Measurements from ENCODE around the gene GALNT15. TPM values are rescaled to one million over a fixed set of nuclear protein-coding genes. Genes with fewer than 3 reads are reported as not detected.

The GALNT15 gene
- total RNA-seq, 1 donor, result under 0.01 TPM

GRCh38 chr3:16249886-16250285, 75.4 kb downstream of the GALNT15 start:
- no peak for DNase-seq (ENCODE audit: low read depth in 2 of 3, low spot score in 2 of 3)

DNA sequence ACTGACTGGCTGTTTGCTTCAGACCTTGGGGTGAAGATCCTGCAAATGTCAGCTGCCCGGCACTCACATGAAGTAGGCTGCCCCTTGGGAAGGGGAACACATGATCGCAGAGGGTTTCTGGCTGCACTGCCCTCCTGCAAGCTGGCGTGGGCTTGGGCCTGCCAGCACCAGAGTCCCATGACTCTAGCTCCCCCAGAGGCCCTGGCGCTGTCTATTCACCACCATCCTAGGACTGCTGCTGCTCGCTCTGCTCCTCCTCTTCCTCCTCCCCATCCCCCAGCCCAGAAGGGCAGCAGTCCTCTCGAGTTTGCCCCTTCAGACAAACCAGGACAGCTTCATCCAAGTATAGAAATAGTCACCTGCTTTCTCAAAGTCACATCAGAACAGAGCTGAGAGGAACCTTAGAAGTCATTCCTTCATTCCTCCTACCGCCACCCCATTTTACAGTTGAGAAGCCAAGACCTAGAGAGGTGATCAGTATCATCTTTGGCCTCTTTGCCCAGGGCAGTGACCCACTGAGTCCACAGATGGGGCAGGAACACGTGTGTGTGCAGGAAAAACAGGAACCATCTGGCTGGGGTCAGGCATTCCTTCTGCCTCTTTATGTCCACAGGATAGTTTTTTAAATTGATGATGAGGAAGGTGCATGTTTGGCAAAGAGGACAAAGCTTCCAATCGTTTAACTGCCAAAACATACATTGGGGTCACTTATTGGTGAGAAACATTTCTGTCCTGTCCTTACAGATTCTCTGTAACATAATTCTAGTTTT, 77.0 kb downstream of the GALNT15 start:
- DNase-seq (ENCODE audit: low read depth in 2 of 3, low spot score in 2 of 3), result no peak

DNA sequence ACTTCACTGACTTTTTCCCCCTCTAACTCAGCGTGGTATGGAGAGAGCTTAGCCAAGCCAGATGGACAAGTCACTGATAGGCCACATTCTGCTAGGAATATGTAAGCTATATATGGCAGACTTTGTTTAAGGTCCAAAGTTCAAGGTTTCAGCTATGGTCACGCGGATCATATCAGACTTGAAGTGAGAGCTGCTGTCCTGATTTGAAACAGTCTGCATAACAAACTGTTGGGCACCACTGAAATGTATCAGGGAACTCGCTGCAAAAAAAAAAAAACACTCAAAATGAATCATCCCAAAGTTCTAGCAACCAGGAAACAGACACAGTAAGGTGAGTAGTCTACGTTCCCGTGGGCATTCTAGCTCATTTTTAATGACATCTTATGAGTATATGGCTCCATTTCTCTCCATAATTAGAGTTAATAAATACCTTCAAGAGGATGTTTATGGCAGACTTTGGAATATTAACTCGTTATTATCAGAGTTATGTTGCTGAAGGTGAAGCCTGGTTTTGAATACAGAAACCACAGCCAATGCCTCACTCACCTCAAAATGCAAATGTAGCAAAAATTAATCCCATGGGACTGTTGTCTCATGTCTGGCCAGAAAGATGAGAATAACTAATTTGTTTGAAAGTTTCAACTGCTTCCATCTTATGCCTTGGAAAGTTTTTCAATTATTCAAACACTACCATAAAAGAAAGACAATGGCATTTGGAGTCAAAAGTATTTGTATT, 77.9 kb downstream of the GALNT15 start:
- DNase-seq (ENCODE audit: low read depth in 2 of 3, low spot score in 2 of 3), result no peak

GRCh38 chr3:16252988-16253387, 78.5 kb downstream of the GALNT15 start:
- no peak for DNase-seq (ENCODE audit: low read depth in 2 of 3, low spot score in 2 of 3)

DNA sequence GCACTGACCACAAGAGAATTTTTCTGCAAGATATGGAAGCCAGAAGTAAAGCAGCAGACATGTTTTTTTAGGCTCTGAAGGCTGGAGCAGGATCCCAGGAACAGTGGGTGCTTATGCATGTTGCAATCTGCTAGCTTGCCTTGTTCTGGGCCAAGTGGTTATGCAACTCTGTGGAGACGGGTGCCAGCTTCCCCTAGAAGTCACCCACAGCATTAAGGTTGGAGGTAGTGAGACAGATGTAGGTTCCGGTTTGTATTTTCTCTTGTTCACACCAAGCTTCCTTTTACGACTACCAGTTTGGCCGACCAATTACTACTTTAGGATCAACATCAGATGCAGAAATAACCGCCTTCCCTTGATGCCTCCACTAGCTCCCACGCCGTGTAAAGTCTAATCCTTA, 79.1 kb downstream of the GALNT15 start:
- no peak for DNase-seq (ENCODE audit: low read depth in 2 of 3, low spot score in 2 of 3)

- no peak for DNase-seq (ENCODE audit: low read depth in 2 of 3, low spot score in 2 of 3)
These were observed 80.4 kb downstream of the GALNT15 start for GRCh38 chr3:16254916-16255315.

GRCh38 chr3:16255326-16255725, 80.8 kb downstream of the GALNT15 start:
- DNase-seq (ENCODE audit: low read depth in 2 of 3, low spot score in 2 of 3), result no peak

- DNase-seq (ENCODE audit: low read depth in 2 of 3, low spot score in 2 of 3), result no peak
These were observed 81.2 kb downstream of the GALNT15 start for GRCh38 chr3:16255726-16256125.

GRCh38 chr3:16257309-16257708, 82.8 kb downstream of the GALNT15 start:
- no peak for DNase-seq (ENCODE audit: low read depth in 2 of 3, low spot score in 2 of 3)

DNA sequence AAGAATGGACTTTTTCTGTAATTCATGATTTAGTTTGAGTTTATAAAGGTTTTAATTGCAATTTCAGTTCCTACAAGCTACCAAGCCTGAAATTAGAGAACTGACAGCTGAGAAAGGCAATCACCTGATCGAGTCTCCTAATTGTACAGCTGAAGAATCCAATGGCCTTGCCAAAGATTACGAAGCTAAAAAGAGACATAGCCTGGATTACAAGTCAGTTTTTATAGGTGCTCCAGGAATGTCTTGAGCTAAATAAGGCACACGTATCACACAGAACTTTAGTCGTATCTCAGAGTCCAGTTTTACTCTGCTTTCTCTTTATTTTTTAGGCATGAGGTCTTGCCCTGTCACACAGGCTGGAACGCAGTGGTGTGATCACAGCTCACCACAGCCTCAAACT, 83.7 kb downstream of the GALNT15 start:
- DNase-seq (ENCODE audit: low read depth in 2 of 3, low spot score in 2 of 3), result no peak

GRCh38 chr3:16258866-16259265, 84.4 kb downstream of the GALNT15 start:
- DNase-seq (ENCODE audit: low read depth in 2 of 3, low spot score in 2 of 3), result no peak

DNA sequence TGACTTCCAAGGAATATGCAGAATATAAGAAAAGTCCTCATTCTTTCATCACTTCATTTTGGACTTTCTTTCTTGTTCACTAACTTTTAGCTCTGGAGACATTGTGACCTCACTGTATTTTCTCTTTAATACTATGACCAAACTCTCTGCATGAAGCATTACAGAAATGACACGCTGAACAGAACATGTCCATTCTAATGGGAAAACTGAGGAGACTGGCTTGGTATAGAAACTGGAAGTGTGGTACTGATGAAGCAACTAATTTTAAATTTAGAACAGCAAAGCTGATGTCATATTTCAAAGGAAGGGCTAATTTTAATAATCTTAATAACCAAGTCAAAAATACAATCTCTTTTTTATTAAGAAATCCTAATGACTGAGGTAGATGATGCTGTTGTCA, 85.6 kb downstream of the GALNT15 start:
- DNase-seq (ENCODE audit: low read depth in 2 of 3, low spot score in 2 of 3), result no peak

- DNase-seq (ENCODE audit: low read depth in 2 of 3, low spot score in 2 of 3), result no peak
These were observed 87.7 kb downstream of the GALNT15 start for GRCh38 chr3:16262174-16262573.

- no peak for DNase-seq (ENCODE audit: low read depth in 2 of 3, low spot score in 2 of 3)
These were observed 89.8 kb downstream of the GALNT15 start for GRCh38 chr3:16264174-16264707.

- DNase-seq (ENCODE audit: low read depth in 2 of 3, low spot score in 2 of 3), result peak; percentile 98 to 100 (median 100)
These were observed 90.4 kb downstream of the GALNT15 start, which contains the start of the genes DPH3 and OXNAD1 for GRCh38 chr3:16264708-16265454. Gene DPH3 (minus strand): TSS chr3:16264943. CDS start chr3:16264876, 67 bp downstream. Gene OXNAD1 (plus strand): TSS chr3:16265212. CDS start chr3:16270953, 5,741 bp downstream.

- no peak for DNase-seq (ENCODE audit: low read depth in 2 of 3, low spot score in 2 of 3)
These were observed 90.9 kb downstream of the GALNT15 start for GRCh38 chr3:16265455-16265786.

- DNase-seq (ENCODE audit: low read depth in 2 of 3, low spot score in 2 of 3), result no peak
These were observed 92.2 kb downstream of the GALNT15 start for GRCh38 chr3:16266714-16267113.

GRCh38 chr3:16270855-16271254, 96.4 kb downstream of the GALNT15 start:
- no peak for DNase-seq (ENCODE audit: low read depth in 2 of 3, low spot score in 2 of 3)

DNA sequence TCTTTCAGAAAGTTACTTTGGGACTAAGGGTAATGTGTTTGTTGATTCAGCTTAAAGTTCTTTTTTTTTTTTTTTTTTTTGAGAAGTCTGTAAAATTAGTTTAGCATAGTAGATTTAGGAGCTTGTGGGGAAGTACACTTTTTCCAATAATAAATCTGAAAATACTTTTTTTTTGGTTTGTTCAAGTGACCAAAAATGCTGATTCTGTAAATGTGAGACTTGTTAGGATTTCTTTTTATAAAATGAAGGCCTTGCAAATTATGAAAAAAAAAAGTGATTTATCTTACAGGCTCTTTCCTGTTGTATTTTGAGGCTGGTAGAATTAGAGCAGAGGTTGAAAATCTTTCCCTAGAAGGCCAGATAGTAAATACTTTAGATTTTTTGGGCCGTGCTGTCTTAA, 98.1 kb downstream of the GALNT15 start:
- DNase-seq (ENCODE audit: low read depth in 2 of 3, low spot score in 2 of 3), result no peak

DNA sequence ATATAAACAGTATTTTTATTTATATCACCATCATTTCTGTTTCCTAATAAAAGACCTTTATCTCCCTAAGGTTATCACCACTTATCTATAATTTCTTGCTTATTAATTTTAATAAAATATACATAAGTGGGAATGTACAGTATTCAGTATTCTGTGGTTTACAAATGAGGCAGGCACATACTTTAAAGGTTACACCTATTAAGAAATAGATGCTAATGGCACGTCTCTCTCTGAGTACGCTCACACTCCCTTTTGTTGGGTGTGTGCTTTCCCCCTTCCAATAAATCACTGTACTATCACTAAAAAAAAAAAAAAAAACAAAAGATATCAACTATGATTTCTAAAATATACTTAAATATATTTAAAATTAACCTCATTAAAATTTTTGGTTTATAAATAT, 99.4 kb downstream of the GALNT15 start:
- no peak for DNase-seq (ENCODE audit: low read depth in 2 of 3, low spot score in 2 of 3)

GRCh38 chr3:16277471-16277870, 103.0 kb downstream of the GALNT15 start:
- DNase-seq (ENCODE audit: low read depth in 2 of 3, low spot score in 2 of 3), result no peak
